ENCODE results near the gene TSHZ1. TPM values are rescaled to one million over a fixed set of nuclear protein-coding genes. Genes with fewer than 3 reads are reported as not detected.
"Not testable (repeated sequence)": the region's sequence is repeated elsewhere in the genome, so short reads cannot be mapped to it uniquely, and the experiment has no call there.

Gene TSHZ1
- total RNA-seq, 1 donor from 2014 or later = 8.0 TPM

DNA sequence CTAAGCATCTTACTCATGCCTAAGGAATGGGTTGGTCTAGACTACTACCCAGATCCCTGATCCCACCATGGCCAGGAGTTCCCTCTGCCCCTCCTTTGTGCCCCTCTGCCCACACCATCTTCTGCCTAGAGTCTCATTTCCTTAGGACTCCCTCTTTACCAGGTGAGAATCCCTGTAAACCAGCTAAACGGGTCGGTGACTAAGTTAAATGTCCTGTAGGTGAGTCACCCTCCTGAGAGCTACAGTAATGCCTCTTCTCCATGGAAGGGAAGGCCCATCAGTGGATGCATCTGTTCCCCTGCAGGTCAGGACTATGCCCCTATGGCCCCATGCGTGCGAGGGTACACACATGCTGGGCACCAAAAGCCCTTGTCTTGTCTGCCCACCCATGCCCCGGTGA lies 27.1 kb upstream of the TSHZ1 start:
- Mint-ChIP-seq H3K27me3 (ENCODE audit: low read depth) (peaks cover 3% of the 10 kb centered on the region), H3K4me3 (ENCODE audit: unreplicated experiment) (no peak overlapping the region), H3K27ac (ENCODE audit: unreplicated experiment) (no peak overlapping the region), H3K36me3 (ENCODE audit: low read depth) (peaks cover 2% of the 10 kb centered on the region), H3K9me3 (ENCODE audit: low read depth) (peaks cover 15% of the 10 kb centered on the region), H3K4me1 (ENCODE audit: low read depth) (no peaks in the 10 kb centered on the region)
- DNase-seq (ENCODE audit: low spot score) = no peak
- TF ChIP-seq, protein P1, sequence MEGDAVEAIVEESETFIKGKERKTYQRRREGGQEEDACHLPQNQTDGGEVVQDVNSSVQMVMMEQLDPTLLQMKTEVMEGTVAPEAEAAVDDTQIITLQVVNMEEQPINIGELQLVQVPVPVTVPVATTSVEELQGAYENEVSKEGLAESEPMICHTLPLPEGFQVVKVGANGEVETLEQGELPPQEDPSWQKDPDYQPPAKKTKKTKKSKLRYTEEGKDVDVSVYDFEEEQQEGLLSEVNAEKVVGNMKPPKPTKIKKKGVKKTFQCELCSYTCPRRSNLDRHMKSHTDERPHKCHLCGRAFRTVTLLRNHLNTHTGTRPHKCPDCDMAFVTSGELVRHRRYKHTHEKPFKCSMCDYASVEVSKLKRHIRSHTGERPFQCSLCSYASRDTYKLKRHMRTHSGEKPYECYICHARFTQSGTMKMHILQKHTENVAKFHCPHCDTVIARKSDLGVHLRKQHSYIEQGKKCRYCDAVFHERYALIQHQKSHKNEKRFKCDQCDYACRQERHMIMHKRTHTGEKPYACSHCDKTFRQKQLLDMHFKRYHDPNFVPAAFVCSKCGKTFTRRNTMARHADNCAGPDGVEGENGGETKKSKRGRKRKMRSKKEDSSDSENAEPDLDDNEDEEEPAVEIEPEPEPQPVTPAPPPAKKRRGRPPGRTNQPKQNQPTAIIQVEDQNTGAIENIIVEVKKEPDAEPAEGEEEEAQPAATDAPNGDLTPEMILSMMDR (IDR thresholded peaks at IDR 0.05) = no peak

- TF ChIP-seq, protein P1 (IDR thresholded peaks at IDR 0.05) = no peak
- H3K36me3 Mint-ChIP-seq (ENCODE audit: low read depth) = peaks cover 2% of the 10 kb centered on the region
- peaks cover 15% of the 10 kb centered on the region for H3K9me3 Mint-ChIP-seq (ENCODE audit: low read depth)
- no peak overlapping the region for H3K27ac Mint-ChIP-seq (ENCODE audit: unreplicated experiment)
- H3K27me3 Mint-ChIP-seq (ENCODE audit: low read depth) = peaks cover 3% of the 10 kb centered on the region
- H3K4me3 Mint-ChIP-seq (ENCODE audit: unreplicated experiment) = no peak overlapping the region
- no peaks in the 10 kb centered on the region for H3K4me1 Mint-ChIP-seq (ENCODE audit: low read depth)
- no peak for DNase-seq (ENCODE audit: low spot score)
Observed at GRCh38 chr18:75183973-75184493, 26.6 kb upstream of the TSHZ1 start.

DNA sequence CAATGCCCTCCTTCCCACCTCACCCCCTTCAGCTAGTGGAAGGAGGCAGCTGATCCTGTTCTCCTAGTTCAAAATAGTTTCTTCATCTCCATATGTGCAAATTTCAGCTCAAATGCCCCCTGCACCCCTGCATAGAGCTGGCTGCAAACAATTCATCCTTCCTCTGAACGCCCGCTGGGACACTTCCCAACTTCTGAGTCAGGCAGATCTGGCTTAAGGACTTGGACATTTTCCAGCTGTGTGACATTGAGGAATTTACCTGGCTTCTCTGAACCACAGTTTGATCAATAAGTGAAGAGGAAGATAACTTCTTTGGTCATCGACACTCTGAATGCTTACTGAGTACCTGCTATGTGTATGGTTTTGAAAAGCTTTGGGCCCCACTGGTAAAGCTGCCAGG lies 25.1 kb upstream of the TSHZ1 start:
- TF ChIP-seq, protein P1 (IDR thresholded peaks at IDR 0.05) = no peak
- Mint-ChIP-seq H3K4me3 (ENCODE audit: unreplicated experiment) (no peak overlapping the region), H3K27ac (ENCODE audit: unreplicated experiment) (no peak overlapping the region), H3K4me1 (ENCODE audit: low read depth) (no peaks in the 10 kb centered on the region), H3K9me3 (ENCODE audit: low read depth) (peaks cover 15% of the 10 kb centered on the region), H3K36me3 (ENCODE audit: low read depth) (peaks cover 2% of the 10 kb centered on the region), H3K27me3 (ENCODE audit: low read depth) (peaks cover 3% of the 10 kb centered on the region)
- DNase-seq (ENCODE audit: low spot score) = no peak

- not testable (repeated sequence) for H3K36me3 Mint-ChIP-seq (ENCODE audit: low read depth); H3K27me3 Mint-ChIP-seq (ENCODE audit: low read depth); DNase-seq (ENCODE audit: low spot score); H3K27ac Mint-ChIP-seq (ENCODE audit: unreplicated experiment); H3K9me3 Mint-ChIP-seq (ENCODE audit: low read depth); H3K4me1 Mint-ChIP-seq (ENCODE audit: low read depth); H3K4me3 Mint-ChIP-seq (ENCODE audit: unreplicated experiment)
Observed at GRCh38 chr18:75187702-75188101, 22.9 kb upstream of the TSHZ1 start.

- TF ChIP-seq, protein P1 (IDR thresholded peaks at IDR 0.05) = no peak
- H3K27ac Mint-ChIP-seq (ENCODE audit: unreplicated experiment) = no peak overlapping the region
- no peaks in the 10 kb centered on the region for H3K36me3 Mint-ChIP-seq (ENCODE audit: low read depth)
- H3K4me3 Mint-ChIP-seq (ENCODE audit: unreplicated experiment) = no peak overlapping the region
- no peaks in the 10 kb centered on the region for H3K9me3 Mint-ChIP-seq (ENCODE audit: low read depth)
- DNase-seq (ENCODE audit: low spot score) = no peak
- peaks cover 3% of the 10 kb centered on the region for H3K27me3 Mint-ChIP-seq (ENCODE audit: low read depth)
- H3K4me1 Mint-ChIP-seq (ENCODE audit: low read depth) = no peaks in the 10 kb centered on the region
Observed at GRCh38 chr18:75189696-75190095, 20.9 kb upstream of the TSHZ1 start.

DNA sequence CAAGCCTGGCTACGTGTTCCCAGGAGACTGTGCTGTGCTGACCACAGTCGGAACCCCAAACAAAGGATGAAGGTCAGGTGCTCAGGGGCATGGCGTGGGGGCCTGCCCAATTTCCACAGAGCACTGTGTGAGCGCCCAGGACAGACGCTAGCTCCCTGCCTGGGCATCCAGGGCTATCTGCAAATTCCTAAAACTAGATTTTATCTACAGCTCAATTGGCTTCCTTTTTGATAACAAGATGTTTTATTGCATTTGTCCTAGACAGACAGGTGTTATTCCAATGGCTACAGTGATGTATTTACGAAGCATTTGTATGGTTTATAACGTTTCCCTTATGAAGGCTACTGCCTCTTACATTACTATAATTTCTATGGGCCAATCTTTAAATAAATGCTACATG lies 17.7 kb upstream of the TSHZ1 start:
- Mint-ChIP-seq H3K27ac (ENCODE audit: unreplicated experiment) (no peak overlapping the region), H3K36me3 (ENCODE audit: low read depth) (peaks cover 1% of the 10 kb centered on the region), H3K9me3 (ENCODE audit: low read depth) (no peaks in the 10 kb centered on the region), H3K4me3 (ENCODE audit: unreplicated experiment) (no peak overlapping the region), H3K27me3 (ENCODE audit: low read depth) (no peaks in the 10 kb centered on the region), H3K4me1 (ENCODE audit: low read depth) (no peaks in the 10 kb centered on the region)
- no peak for DNase-seq (ENCODE audit: low spot score)
- TF ChIP-seq, protein P1 (IDR thresholded peaks at IDR 0.05) = no peak

Data from chondrocyte (in vitro differentiated cells).